ENCODE results near the gene EXOSC5.
"Not testable (repeated sequence)": the region's sequence is repeated elsewhere in the genome, so short reads cannot be mapped to it uniquely, and the experiment has no call there.

The EXOSC5 gene

GRCh38 chr19:41426116-41426841, 29.1 kb upstream of the EXOSC5 start:
- DNase-seq = no peak

DNA sequence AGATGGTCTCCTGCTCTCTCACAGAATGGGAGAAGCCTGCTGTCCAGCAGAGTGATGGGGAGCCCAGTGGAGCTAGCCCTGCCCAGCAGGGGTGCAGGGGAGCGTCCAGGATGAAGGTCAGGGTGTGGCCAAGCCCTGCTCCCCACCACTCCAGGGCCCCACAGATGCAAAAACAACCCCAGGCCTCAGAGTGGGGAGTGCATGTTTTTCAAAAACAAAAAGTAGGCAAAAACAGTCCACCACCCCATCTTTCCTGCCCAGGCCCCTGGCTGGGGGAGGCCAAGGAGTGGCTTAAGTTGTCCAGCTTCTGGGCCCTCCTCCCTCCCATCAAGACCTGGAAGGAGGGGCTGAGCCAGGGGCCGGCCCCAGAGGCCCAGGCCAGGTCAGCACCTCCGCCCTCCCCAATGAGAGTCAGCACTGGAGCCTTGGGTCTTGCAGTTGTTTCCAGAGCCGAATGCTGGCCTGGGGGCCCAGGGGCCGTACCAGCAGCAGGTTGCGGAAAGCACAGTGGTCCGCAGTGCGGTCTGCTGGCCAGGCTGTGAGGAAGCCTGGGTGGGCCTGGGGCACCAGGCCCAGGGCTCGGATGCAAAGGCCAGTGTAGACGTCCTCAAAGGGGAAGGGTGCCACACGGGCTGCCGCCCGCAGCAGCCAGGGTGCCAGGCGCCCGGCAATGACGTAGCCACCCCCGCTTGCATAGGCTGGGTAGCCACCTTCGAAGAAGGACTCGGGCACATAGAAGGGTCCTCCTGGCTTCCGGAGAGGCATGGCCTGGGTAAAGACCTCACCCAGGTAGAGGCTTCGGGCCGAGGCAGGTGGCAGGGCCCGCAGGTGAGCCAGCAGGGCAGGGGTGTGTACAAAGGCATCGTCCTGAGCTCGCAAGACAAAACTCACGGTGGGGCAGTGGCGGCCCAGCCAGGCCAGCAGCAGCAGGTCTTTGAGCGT, 28.3 kb upstream of the EXOSC5 start:
- DNase-seq = no peak

GRCh38 chr19:41424335-41425173, 27.4 kb upstream of the EXOSC5 start:
- DNase-seq = no peak

DNA sequence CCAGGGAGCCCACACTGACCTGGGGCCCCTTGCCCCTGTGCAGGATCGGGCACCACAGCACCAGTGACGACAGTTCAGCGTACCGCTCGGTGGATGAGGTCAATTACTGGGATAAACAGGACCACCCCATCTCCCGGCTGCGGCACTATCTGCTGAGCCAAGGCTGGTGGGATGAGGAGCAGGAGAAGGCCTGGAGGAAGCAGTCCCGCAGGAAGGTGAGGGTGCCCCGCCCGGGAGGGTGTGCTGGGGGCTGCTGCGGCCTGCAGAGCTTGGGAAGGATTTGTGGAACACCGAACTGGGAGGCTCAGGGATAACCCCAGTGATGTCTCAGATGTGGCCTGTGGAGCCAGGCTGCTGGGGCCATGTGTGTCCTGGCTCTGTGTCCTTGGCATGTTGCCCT, 25.8 kb upstream of the EXOSC5 start:
- DNase-seq = no peak

DNA sequence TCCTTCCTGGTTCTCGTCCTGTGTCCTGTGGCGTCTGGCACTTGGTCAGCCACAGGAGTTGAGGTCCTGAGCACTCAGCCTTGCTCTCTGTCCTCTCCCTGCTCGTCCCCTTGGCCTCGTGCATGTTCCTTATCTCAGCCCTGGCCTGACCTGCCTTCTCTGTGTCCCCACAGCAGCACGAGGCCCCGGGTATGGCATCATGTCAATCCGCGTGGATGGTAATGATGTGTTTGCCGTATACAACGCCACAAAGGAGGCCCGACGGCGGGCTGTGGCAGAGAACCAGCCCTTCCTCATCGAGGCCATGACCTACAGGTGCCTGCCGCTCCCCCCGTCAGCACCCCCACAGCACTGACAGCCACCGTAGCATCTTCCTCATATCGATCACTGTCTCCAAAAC, 25.3 kb upstream of the EXOSC5 start:
- no peak for DNase-seq

DNA sequence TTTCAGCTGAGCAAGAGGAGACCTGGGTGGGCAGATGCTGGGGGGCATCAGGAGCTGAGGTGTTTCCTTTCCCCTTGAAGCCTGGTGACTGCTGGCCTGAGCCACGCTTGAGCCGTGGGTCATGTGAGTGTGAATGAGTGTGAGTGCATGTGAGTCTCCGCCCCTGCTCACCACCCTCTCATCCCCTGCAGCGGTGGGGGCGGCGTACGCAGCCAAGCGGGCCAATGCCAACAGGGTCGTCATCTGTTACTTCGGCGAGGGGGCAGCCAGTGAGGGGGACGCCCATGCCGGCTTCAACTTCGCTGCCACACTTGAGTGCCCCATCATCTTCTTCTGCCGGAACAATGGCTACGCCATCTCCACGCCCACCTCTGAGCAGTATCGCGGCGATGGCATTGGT, 24.8 kb upstream of the EXOSC5 start:
- DNase-seq = no peak

GRCh38 chr19:41421314-41421713, 24.2 kb upstream of the EXOSC5 start:
- no peak for DNase-seq

- DNase-seq = no peak
These were observed 23.1 kb upstream of the EXOSC5 start for GRCh38 chr19:41420101-41420880.

DNA sequence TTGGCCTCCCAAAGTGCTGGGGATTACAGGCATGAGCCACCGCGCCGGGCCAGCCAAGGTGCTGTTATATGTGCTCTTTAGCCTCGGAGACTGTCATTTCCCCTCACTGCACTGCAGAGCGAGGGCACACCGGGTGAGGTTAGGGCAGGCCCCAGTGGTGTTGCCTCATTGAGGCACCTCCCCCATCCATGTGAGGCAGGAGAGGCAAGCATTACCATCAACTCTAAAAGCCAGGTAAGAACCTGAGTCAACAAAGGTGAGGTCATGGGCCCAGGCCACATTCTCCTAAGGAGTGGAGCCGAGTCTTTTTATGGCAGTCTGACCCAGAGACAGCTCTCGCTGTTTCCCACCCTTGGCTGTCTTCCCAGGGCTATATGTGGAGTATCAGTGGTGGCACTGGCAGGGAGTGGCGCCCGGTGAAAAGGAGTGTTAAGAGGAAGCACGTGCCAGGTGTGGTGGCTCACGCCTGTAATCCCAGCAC, 19.1 kb upstream of the EXOSC5 start:
- no peak for DNase-seq

DNA sequence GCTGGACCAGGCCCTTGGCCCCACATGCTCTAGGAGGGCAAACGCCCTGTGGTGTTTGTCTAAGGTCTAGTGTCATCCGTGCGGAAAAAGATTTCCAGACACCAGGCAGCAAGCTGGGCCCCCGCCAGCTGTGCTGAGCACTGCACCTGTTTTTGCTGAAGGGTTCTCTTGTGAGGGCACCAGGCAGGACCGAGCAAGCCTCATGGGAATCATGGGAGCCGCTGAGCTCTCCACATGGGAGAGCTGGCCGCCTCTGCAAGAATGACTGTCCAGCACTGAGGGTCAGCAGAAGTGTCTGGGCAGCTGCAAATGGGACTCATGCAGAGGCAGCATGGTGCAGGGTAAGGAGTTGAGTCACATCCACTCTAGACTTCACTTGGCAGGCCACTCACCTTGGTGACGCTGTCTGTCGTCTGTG, 18.0 kb upstream of the EXOSC5 start:
- DNase-seq = no peak

- DNase-seq = no peak
These were observed 17.3 kb upstream of the EXOSC5 start for GRCh38 chr19:41414461-41414860.

DNA sequence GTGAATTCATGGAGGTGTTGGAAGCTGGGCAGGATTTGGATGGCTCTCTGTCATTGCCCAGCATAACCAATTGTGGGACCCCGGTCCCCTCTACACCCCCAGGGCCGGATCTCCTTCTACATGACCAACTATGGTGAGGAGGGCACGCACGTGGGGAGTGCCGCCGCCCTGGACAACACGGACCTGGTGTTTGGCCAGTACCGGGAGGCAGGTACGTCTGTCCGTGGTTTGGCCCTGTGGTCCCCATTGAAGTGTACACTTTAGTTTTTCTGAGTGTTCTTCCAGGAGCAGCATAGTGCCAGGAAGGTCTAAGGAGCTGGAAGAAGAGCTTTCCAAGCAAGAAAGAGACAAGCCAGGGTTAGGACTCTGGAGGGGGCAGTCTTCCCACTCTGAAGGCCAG, 16.8 kb upstream of the EXOSC5 start:
- DNase-seq = no peak

- DNase-seq = no peak
These were observed 15.8 kb upstream of the EXOSC5 start for GRCh38 chr19:41412953-41413352.

DNA sequence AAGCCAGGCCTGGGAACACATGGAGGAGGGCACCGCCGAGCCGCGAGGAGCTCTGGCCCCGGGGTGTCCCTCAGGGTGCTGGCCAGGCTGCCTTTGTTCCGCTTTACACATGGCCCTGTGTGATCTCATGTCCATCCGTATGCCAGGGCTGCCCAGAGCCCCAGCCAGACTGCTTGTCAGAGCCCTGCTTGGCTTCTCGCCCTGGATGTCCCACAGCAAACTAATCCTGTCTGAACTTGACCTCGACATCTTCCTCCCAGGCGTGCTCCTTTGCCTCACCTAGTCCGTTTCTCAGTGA, 14.8 kb upstream of the EXOSC5 start:
- DNase-seq = no peak

DNA sequence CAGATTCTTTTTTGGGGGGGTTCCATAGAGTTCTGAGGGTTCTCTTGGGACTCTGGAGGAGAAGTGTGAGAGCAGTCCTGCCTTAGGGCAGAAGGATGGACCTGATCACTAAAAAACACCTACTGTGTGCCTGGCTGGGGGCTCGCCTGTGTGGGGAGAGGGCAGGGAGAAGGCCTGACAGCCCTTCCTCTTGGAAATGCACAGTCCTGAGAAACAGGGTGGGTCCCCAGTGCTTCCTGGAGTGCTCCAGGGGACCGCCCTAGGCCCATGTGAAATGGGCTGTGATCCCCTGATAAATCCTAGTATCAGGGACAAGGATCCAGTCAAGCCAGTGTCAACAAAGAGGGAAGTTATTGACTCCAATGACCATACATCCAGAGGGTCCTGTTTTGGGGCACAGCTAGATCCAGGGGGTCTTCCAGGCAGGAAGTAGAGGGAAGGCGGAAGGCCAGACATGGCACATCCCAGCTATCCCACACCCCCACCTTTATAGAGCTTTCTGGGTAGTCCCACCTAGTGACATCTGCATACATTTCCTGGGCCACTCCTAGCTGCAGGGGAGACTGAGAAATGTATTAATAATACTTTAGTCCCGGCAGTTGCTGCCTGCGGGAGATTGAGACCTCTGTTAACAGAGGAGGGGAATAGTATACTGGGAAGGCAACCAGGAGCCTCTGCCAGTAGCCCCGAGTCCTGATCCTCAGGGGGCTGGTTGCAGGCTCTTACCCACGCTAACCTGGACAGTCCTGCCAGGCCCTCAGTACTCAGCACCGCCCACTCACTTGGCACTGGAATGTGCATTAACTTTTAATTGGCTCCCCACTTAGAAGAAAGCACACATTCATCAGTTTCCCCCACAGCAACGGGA, 14.2 kb upstream of the EXOSC5 start:
- DNase-seq = no peak

DNA sequence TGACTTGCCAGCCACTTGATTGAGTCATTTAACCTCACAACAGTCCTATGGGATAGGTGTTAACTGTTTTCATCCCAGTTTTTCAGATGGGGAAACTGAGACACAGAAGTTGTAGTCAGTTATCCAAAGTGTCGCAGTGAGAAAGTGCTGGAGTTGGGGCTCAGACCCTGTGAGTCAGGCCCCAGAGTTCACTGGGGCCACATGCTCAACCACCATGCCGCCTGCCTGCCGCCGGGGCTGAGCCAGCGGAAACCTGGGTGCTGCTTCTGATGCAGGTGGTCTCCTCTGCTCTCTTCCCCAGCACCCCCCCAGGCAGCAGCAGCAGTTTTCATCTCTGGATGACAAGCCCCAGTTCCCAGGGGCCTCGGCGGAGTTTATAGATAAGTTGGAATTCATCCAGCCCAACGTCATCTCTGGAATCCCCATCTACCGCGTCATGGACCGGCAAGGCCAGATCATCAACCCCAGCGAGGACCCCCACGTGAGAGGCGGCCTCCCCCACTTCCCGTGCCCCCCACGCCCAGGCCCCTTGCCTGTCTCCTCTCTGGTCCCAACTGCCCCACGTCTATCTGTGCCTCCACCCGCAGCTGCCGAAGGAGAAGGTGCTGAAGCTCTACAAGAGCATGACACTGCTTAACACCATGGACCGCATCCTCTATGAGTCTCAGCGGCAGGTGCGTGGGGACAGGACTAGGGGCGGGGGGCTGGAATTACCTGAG, 13.3 kb upstream of the EXOSC5 start:
- DNase-seq = no peak

- no peak for DNase-seq
These were observed 12.1 kb upstream of the EXOSC5 start for GRCh38 chr19:41409288-41409687.

DNA sequence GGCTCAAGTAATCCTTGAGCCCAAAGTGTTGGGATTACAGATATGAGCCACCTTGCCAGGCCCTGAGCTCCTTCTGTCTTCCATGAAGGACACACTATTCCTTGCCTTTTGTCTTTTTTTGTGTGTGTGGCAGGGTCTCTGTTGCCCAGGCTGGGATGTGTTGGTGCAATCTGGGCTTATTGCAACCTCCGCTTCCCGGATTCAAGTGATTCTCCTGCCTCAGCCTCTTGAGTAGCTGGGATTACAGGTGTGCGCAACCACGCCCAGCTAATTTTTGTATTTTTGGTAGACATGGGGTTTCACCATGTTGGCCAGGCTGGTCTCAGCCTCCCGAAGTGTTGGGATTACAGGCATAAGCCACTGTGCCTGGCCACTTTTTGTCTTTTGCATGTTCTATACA, 11.7 kb upstream of the EXOSC5 start:
- not testable (repeated sequence) for DNase-seq

DNA sequence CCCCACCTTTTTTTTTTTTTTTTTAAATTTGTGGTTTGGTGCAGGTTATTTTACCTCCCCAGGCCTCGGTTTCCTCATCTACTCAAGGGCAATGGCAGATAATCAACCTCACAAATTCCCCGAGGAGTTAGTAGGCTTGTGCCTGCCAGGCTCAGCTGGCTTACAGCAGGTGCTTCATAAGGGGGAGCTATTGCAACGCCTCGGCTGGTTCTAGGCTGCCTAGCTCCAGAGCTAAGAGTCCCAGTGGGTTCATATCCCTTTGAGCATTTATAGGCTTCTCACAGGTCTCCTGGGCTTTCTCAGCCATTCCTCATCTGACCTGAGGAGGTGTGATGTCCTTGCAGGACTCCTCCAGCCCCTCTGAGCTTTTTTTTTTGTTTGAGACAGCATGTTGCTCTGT, 11.1 kb upstream of the EXOSC5 start:
- DNase-seq = no peak

DNA sequence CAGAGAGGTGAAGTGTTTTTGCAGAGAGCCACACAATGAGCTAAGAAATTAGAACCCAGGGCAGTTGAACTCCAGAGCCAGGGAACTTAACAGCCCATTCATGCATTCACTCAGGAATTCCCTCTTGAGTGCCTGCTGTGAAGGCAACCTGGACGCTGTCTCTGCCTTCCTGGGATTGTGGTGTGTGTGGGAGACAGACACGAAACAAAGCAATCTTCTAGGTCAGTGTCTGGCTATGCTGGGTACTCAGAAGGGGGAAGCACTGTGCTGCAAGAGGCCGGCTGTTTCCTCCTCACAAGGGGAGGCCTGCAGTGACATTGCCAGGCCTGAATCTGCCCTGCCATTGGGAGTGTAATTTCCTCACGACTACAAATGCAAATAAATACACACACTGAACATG, 10.1 kb upstream of the EXOSC5 start:
- no peak for DNase-seq

- DNase-seq = no peak
These were observed 8.6 kb upstream of the EXOSC5 start for GRCh38 chr19:41405776-41406175.

Data from fibroblast of skin of scalp (primary cell).